CD4-positive, alpha-beta T cell treated with Interferon alpha-2 for 1 hour (primary cell): ENCODE measurements around the gene CDCP1.

ENCODE experiments used
- DNase-seq, 2 donors: peaks; one replicate each; pipeline ENCODE4 v3.0.0-alpha.2; 2020 to 2022

CDCP1 gene

DNA sequence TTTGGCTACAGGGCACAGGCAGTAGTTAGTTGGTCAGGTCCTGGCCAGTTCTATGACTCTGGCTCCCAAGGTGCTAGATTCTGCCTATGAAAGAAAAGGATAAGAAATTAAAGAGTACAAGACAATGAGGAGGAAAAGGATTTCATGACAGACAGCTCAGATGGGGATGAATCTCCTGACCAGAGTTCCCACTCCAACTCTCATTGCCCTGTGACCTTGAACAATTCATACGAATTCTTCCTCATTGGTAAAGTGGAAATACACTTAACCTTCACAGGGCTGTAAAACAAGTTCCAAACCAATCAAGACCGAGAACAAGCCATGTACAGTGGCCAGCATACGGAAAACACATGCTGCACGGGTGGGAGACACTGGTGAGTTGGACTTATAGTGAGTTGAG, 96.4 kb downstream of the CDCP1 start:
- DNase-seq = no peak

DNA sequence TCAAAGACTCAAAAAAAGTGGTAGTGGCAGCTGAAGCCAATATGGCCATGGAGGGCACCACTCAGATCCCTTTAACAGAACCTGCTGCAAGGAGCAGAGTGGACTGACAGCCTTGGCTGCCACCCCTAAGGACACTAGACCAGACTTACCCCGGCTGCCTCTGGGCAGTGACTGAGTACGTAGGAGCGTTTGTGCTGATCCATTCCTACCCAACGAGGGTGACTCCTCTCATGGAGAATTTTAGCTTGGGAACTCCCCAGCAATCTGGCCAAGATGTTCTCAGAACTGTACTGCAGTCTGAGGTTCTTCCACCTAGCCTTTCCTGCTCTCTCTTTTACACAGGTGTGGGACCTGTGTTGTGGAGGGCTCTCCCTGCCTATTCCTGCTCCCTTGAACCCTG, 97.9 kb downstream of the CDCP1 start:
- DNase-seq = no peak

DNA sequence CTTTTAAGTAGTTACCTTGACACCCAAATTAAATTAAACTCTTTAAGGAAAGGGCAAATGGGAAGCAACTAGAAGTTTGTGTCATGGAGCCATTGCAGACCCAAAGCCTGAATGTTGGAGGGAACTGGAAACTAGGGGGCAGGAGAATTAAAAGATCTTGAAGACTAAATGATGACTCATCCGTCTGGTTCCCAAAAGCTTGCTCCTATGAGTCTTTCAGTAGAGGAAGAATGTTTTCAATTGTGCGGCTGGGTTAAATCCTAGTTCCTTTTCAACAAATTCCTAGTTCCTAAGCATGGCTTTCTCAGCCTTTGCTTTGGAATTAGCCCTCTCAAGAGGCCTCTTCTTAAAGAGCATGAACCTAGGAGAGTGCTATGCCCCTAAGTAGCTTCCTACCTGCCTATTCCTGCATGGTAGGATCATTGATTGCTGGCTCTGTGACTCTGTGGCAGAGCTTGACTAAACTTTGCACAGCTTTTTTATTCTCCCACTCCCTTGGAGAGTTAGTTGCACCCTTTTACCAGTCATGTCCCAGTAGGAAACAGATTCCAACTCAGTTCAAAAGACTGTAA, 102.4 kb downstream of the CDCP1 start:
- no peak for DNase-seq

DNA sequence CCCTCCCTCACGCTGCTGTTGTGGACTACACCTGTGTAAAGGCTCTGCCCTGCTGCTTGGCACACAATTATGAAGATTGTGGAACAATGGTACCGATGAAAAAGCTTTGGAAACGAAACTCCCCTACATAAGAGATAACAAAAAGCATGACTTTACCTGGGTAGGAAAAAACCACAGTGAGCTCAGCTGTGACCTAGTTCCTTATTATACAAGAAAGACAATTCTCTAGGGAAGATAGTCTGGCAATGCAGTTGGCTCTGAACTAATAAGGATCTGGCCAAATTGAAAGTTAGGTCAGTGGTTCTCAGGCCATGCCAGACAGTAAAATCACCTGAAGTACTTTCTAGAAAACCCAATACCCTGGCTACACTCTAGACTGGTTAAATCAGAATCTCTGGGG, 104.0 kb downstream of the CDCP1 start:
- no peak for DNase-seq

DNA sequence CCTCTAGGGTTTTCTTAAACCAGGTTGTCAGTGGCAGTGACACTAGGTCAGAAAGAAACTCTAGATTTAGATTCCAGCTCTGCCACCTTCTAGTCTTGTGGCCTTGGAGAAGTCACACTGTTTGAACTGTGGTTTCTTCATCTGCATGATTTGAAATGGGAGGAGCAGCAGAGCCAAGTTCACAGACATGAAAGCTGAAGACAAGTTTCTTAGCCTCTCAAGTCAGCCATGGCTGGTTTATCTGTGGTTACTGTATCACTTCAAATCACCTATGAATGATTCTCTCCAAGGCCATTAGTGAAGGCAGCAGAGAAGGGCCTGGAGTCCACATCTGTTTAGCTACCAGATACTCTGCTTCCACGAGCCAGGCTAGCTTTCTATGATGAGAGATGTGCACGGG, 104.5 kb downstream of the CDCP1 start:
- no peak for DNase-seq

DNA sequence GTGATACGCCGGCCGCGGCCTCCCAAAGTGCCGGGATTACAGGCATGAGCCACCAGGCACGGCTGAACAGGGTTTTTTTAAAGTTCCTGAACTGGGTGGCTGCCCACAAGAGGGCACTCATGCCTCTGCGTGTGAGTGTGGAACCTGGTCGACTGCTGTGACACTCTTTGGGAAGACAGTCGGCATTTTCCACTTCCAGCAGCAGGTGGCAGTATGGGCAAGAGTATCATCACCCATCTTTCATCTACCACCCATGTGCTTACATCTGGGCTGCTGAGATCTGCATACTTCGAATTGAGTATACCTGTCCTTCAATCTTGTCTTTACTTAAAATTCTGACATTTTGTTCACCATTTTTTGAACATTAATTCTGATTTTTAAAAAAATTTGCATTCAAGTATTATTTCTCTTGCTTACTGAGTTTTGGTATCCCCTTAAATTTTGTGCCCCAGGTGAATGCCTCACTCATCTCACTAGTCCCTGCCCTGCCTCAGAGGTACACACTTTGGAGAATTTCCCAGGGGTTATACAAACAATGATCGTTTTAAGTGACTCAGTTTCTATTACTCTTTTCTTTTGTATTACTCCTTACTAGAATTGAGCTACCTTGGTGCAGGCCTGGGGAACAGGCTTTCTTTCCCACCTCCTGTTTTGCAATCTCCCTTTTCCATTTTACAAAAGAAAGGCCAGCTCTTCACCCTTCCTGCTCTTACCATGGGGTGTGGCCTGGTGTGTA, 108.3 kb downstream of the CDCP1 start:
- DNase-seq = peak; percentile 92 to 94

DNA sequence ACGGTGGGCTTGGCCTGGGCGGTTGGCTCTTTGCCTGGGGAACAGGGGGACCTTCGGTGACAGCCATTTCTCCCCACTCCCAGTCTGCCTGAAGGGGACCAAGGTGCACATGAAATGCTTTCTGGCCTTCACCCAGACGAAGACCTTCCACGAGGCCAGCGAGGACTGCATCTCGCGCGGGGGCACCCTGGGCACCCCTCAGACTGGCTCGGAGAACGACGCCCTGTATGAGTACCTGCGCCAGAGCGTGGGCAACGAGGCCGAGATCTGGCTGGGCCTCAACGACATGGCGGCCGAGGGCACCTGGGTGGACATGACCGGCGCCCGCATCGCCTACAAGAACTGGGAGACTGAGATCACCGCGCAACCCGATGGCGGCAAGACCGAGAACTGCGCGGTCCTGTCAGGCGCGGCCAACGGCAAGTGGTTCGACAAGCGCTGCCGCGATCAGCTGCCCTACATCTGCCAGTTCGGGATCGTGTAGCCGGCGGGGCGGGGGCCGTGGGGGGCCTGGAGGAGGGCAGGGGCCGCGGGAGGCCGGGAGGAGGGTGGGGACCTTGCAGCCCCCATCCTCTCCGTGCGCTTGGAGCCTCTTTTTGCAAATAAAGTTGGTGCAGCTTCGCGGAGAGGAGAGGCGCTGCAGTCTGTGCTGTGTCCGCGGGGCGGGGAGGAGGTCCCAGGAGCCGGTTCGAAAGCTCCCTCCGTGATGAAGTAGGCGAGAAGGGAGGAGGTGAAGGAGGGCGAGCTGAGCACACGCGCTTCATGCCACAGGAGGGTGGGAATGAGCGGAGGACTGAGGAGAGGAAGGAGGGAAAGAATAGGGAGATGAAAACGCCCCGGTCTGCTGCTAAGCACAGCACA, 110.5 kb downstream of the CDCP1 start:
- DNase-seq = no peak

DNA sequence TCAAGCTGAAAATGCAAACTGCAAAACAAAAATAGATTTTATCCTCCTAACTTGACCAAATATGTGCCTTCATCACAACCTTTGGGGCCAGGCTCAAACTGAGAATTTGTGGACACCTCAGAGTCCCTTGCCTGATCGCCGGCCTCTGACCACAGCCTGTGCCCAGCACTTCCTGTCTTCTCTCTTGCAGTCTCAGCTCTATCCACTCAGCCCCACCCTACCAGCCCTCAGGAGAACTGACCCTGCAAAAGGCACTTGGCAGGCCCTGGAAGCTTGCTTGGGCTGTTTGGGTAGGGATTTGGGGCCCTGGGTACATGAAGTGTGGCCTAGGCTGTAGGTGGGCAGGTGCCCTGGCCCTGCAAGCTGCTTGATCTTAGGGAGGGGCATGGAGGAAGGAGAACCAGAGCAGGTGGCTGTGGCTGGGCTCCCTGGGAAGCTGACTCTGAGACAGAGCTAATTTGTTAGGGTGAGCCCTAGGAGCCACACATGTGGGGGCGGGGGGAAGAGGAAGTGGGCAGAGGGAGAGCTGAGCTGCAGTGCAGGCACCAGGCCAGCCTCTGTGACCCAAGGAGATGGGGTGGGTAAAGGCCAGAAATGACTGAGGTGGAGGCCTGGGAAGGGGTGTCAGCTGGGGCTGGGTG, 111.4 kb downstream of the CDCP1 start:
- DNase-seq = peak in 1 of 2 donors; percentile 42

DNA sequence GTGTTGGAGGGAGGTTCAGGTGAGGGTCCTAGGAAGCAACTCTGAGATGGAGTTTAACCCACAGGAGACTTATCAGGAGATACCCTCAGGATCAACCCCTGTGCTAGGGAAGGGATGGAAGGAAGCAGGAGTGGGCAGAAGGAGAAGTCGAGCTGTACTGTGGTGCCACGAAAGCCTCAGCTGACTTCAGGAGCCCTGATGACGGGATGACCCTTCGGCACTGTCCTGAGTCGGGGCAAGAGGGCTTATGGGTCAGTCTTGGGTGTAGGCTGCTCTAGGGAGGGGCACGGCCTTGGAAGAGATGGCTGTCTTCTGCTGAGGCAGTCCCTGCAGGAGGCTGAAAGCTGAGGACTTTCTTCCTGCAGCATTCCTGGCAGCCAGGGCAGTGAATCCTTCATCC, 112.4 kb downstream of the CDCP1 start:
- no peak for DNase-seq
